Neural cell (in vitro differentiated cells): ENCODE data around the gene FZD2. TPM values are rescaled to one million over a fixed set of nuclear protein-coding genes. Genes with fewer than 3 reads are reported as not detected.

Source experiments
- H2AFZ ChIP-seq: fragments of 200-600, 300-800 bp; sonication (generic), shearing (Covaris generic); 2 replicates; pipeline ENCODE4 v1.6.0; 2014; ENCODE audit warnings: low read depth, mild to moderate bottlenecking, antibody characterized with exemption, low read length, moderate library complexity
- H3F3A ChIP-seq: fragments of 200-600 bp; shearing (Covaris generic); 2 replicates; pipeline ENCODE4 v1.6.1; 2016; ENCODE audit warnings: mild to moderate bottlenecking, moderate library complexity, mixed read lengths, antibody characterized with exemption, low read length; ENCODE audit not compliant: insufficient read depth, poor library complexity, severe bottlenecking
- H3K27ac ChIP-seq: fragments of 200-600, 300-800 bp; sonication (generic), shearing (Covaris generic); 2 replicates; pipeline ENCODE4 v1.5.1; 2014; ENCODE audit warnings: mild to moderate bottlenecking, low read length, moderate library complexity
- H3K27me3 ChIP-seq: fragments of 300-800, 200-600 bp; sonication (generic), shearing (Covaris generic); 2 replicates; pipeline ENCODE4 v1.6.0; 2014; ENCODE audit warnings: mild to moderate bottlenecking, low read depth, low read length, moderate library complexity; ENCODE audit not compliant: insufficient read depth
- H3K36me3 ChIP-seq: fragments of 300-800, 200-600 bp; sonication (generic), shearing (Covaris generic); 2 replicates; pipeline ENCODE4 v1.5.1; 2014; ENCODE audit warnings: mild to moderate bottlenecking, antibody characterized with exemption, low read length, moderate library complexity; ENCODE audit not compliant: insufficient read depth
- H3K4me2 ChIP-seq: fragments of 300-800, 200-600 bp; sonication (generic), shearing (Covaris generic); 2 replicates; pipeline ENCODE4 v1.6.0; 2014; ENCODE audit warnings: mild to moderate bottlenecking, low read length
- H3K4me3 ChIP-seq: fragments of 300-800, 200-600 bp; sonication (generic), shearing (Covaris generic); 2 replicates; pipeline ENCODE4 v1.5.1; 2014; ENCODE audit warnings: mild to moderate bottlenecking, low read length, moderate library complexity
- H3K79me2 ChIP-seq: fragments of 200-600 bp; shearing (Covaris generic); replicated peaks from 2 replicates; pipeline ENCODE4 v1.6.0; 2014; ENCODE audit warnings: mild to moderate bottlenecking, low read length, moderate library complexity; ENCODE audit not compliant: insufficient read depth
- H3K9ac ChIP-seq: fragments of 300-800, 200-600 bp; sonication (generic), shearing (Covaris generic); 2 replicates; pipeline ENCODE4 v1.6.1; 2016; ENCODE audit warnings: mild to moderate bottlenecking, low read length, mixed read lengths
- H3K9me2 ChIP-seq: fragments of 200-600 bp; shearing (Covaris generic); 2 replicates; pipeline ENCODE4 v1.6.1; 2016; ENCODE audit warnings: mild to moderate bottlenecking, low read length, mixed read lengths; ENCODE audit not compliant: insufficient read depth
- H3K9me3 ChIP-seq: fragments of 200-600, 300-800 bp; sonication (generic), shearing (Covaris generic); 2 replicates; pipeline ENCODE4 v1.6.1; 2016; ENCODE audit warnings: mild to moderate bottlenecking, mixed run types, low read length, moderate library complexity, mixed read lengths
- H4K20me1 ChIP-seq: fragments of 200-600 bp; shearing (Covaris generic); 2 replicates; pipeline ENCODE4 v1.6.1; 2016; ENCODE audit warnings: mild to moderate bottlenecking, mixed run types; ENCODE audit not compliant: insufficient read depth
- EP300 ChIP-seq: fragments of 450-650 bp; conservative IDR thresholded peaks from 2 replicates; pipeline ENCODE4 v1.6.1; 2014; ENCODE audit warnings: antibody characterized with exemption, mild to moderate bottlenecking, moderate library complexity; ENCODE audit not compliant: poor library complexity, severe bottlenecking
- EZH2 ChIP-seq: fragments of 200-600, 300-800 bp; shearing (Covaris generic), sonication (generic); IDR thresholded peaks from 2 replicates; pipeline ENCODE4 v1.6.1; 2014; ENCODE audit warnings: antibody characterized with exemption, low read length, borderline replicate concordance, mild to moderate bottlenecking; ENCODE audit not compliant: insufficient read depth, poor library complexity, severe bottlenecking
- MXI1 ChIP-seq: fragments of 450-650 bp; conservative IDR thresholded peaks from 2 replicates; pipeline ENCODE4 v1.6.1; 2014; ENCODE audit warnings: antibody characterized with exemption, mild to moderate bottlenecking; ENCODE audit not compliant: poor library complexity, severe bottlenecking
- POLR2AphosphoS5 ChIP-seq: IDR thresholded peaks from 2 replicates; pipeline ENCODE4 v1.6.1; 2012
- RAD21 ChIP-seq: fragments of 450-650 bp; conservative IDR thresholded peaks from 2 replicates; pipeline ENCODE4 v1.6.1; 2014; ENCODE audit warnings: antibody characterized with exemption, mild to moderate bottlenecking, moderate library complexity
- SMC3 ChIP-seq: fragments of 450-650 bp; conservative IDR thresholded peaks from 2 replicates; pipeline ENCODE4 v1.6.1; 2014; ENCODE audit warnings: antibody characterized with exemption, mild to moderate bottlenecking, moderate library complexity; ENCODE audit not compliant: poor library complexity
- TAF1 ChIP-seq: IDR thresholded peaks from 2 replicates; pipeline ENCODE4 v1.6.1; 2012; ENCODE audit warnings: low read depth
- polyA plus RNA-seq: library from polyadenylated mRNA; depleted of rRNA; stranded (reverse); fragments of >200 nt; gene quantifications from 2 replicates; pipeline ENCODE4 v1.2.3, GENCODE V29; 2014
- TF ChIP-seq, protein P1 (sequence below): IDR thresholded peaks from 2 replicates; pipeline ENCODE4 v1.6.1; 2012; ENCODE audit warnings: borderline replicate concordance
- TF ChIP-seq, protein P2 (sequence below): fragments of 450-650 bp; IDR thresholded peaks from 2 replicates; pipeline ENCODE4 v1.5.1; 2014; ENCODE audit warnings: antibody characterized with exemption, mild to moderate bottlenecking, moderate library complexity; ENCODE audit not compliant: poor library complexity, severe bottlenecking

The FZD2 gene
- polyA plus RNA-seq, 1 donor from 2014 or later = 2.5 TPM

DNA sequence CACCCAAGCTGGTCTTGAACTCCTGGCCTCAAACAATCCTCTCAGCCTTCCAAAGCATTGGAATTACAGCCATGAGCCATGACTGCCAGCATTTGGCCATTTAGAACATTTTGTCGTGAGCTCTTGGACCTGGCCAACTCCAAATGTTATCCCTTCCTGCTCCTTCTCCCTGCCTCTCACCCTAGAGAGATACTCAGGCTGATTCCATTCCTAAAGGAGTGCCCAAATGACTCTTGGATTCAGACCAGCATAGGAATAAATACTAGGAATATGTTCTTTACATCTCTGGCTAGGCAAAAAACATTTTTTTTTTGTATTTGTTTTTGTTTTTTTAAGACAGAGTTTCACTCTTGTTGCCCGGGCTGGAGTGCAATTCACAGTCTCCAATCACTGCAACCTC is 15.5 kb downstream of the FZD2 start:
- no peaks in the 10 kb centered on the region for H3K36me3 ChIP-seq
- H3K9me3 ChIP-seq = no peaks in the 10 kb centered on the region
- H4K20me1 ChIP-seq = no peaks in the 10 kb centered on the region
- H3K27ac ChIP-seq = no peak overlapping the region
- no peak for TF ChIP-seq POLR2AphosphoS5
- TF ChIP-seq, protein P1, sequence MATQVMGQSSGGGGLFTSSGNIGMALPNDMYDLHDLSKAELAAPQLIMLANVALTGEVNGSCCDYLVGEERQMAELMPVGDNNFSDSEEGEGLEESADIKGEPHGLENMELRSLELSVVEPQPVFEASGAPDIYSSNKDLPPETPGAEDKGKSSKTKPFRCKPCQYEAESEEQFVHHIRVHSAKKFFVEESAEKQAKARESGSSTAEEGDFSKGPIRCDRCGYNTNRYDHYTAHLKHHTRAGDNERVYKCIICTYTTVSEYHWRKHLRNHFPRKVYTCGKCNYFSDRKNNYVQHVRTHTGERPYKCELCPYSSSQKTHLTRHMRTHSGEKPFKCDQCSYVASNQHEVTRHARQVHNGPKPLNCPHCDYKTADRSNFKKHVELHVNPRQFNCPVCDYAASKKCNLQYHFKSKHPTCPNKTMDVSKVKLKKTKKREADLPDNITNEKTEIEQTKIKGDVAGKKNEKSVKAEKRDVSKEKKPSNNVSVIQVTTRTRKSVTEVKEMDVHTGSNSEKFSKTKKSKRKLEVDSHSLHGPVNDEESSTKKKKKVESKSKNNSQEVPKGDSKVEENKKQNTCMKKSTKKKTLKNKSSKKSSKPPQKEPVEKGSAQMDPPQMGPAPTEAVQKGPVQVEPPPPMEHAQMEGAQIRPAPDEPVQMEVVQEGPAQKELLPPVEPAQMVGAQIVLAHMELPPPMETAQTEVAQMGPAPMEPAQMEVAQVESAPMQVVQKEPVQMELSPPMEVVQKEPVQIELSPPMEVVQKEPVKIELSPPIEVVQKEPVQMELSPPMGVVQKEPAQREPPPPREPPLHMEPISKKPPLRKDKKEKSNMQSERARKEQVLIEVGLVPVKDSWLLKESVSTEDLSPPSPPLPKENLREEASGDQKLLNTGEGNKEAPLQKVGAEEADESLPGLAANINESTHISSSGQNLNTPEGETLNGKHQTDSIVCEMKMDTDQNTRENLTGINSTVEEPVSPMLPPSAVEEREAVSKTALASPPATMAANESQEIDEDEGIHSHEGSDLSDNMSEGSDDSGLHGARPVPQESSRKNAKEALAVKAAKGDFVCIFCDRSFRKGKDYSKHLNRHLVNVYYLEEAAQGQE = no peak
- TF ChIP-seq MXI1 = no peak
- no peak for TF ChIP-seq EP300
- TF ChIP-seq RAD21 = no peak
- TF ChIP-seq TAF1 = no peak
- TF ChIP-seq SMC3 = no peak
- TF ChIP-seq, protein P2, sequence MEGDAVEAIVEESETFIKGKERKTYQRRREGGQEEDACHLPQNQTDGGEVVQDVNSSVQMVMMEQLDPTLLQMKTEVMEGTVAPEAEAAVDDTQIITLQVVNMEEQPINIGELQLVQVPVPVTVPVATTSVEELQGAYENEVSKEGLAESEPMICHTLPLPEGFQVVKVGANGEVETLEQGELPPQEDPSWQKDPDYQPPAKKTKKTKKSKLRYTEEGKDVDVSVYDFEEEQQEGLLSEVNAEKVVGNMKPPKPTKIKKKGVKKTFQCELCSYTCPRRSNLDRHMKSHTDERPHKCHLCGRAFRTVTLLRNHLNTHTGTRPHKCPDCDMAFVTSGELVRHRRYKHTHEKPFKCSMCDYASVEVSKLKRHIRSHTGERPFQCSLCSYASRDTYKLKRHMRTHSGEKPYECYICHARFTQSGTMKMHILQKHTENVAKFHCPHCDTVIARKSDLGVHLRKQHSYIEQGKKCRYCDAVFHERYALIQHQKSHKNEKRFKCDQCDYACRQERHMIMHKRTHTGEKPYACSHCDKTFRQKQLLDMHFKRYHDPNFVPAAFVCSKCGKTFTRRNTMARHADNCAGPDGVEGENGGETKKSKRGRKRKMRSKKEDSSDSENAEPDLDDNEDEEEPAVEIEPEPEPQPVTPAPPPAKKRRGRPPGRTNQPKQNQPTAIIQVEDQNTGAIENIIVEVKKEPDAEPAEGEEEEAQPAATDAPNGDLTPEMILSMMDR = no peak
- no peak for TF ChIP-seq EZH2
- H3K4me3 ChIP-seq = no peak overlapping the region
- no peak overlapping the region for H3K9ac ChIP-seq
- H2AFZ ChIP-seq = no peak overlapping the region
- no peaks in the 10 kb centered on the region for H3K9me2 ChIP-seq
- no peaks in the 10 kb centered on the region for H3K79me2 ChIP-seq
- H3K27me3 ChIP-seq = no peaks in the 10 kb centered on the region
- no peak overlapping the region for H3K4me2 ChIP-seq
- no peaks in the 10 kb centered on the region for H3F3A ChIP-seq

DNA sequence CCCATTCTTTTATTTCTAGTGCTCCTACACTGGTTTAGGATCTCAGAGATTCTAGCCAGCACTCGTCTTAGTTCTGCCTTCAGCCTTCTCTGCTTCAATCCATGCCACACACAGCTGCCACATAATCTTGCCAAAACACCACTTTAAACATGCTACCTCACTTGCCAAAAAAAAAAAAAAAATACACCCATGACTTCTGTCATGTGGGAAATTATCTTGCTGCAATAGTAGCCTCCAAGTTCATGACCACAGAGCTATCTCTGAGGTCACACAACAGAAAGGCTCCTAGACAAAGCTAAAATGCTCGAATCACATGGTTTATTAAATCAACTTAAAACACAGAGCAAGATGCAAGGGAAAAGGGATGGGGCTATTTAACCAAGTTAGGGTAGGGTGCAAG is 18.1 kb downstream of the FZD2 start:
- Histone ChIP-seq H4K20me1 (no peaks in the 10 kb centered on the region), H3K9ac (no peak overlapping the region), H3K79me2 (no peaks in the 10 kb centered on the region), H3K36me3 (no peaks in the 10 kb centered on the region), H3K27me3 (no peaks in the 10 kb centered on the region), H3K9me3 (no peaks in the 10 kb centered on the region), H2AFZ (no peak overlapping the region), H3F3A (no peaks in the 10 kb centered on the region), H3K9me2 (no peaks in the 10 kb centered on the region), H3K4me2 (no peak overlapping the region), H3K27ac (no peak overlapping the region), H3K4me3 (no peak overlapping the region)
- TF ChIP-seq, protein P2 = no peak
- TF ChIP-seq EZH2 (no peak), POLR2AphosphoS5 (no peak), RAD21 (no peak), MXI1 (no peak), EP300 (no peak), TAF1 (no peak), SMC3 (no peak)
- TF ChIP-seq, protein P1 = no peak
